Measurements from ENCODE around the gene MYH9. TPM values are rescaled to one million over a fixed set of nuclear protein-coding genes. Genes with fewer than 3 reads are reported as not detected.
"Not testable (repeated sequence)": the region's sequence is repeated elsewhere in the genome, so short reads cannot be mapped to it uniquely, and the experiment has no call there.

The MYH9 gene
- total RNA-seq, 1 donor from 2014 or later = 1,853 TPM

GRCh38 chr22:36258701-36259614 is 128.8 kb downstream of the MYH9 start:
- Mint-ChIP-seq H3K27ac (ENCODE audit: unreplicated experiment) (peak overlapping the region; percentile 61), H3K9me3 (ENCODE audit: low read depth) (no peaks in the 10 kb centered on the region), H3K27me3 (ENCODE audit: low read depth) (no peaks in the 10 kb centered on the region), H3K4me1 (ENCODE audit: low read depth) (peaks cover 39% of the 10 kb centered on the region), H3K4me3 (ENCODE audit: unreplicated experiment) (no peak overlapping the region), H3K36me3 (ENCODE audit: low read depth) (no peaks in the 10 kb centered on the region)
- no peak for TF ChIP-seq CTCF (IDR thresholded peaks at IDR 0.05)
- no peak for DNase-seq (ENCODE audit: low spot score)

- no peak for TF ChIP-seq CTCF (IDR thresholded peaks at IDR 0.05)
- Mint-ChIP-seq H3K4me1 (ENCODE audit: low read depth) (peaks cover 39% of the 10 kb centered on the region), H3K36me3 (ENCODE audit: low read depth) (no peaks in the 10 kb centered on the region), H3K4me3 (ENCODE audit: unreplicated experiment) (no peak overlapping the region), H3K27ac (ENCODE audit: unreplicated experiment) (peak overlapping the region; percentile 23), H3K27me3 (ENCODE audit: low read depth) (no peaks in the 10 kb centered on the region), H3K9me3 (ENCODE audit: low read depth) (no peaks in the 10 kb centered on the region)
- no peak for DNase-seq (ENCODE audit: low spot score)
Measured at GRCh38 chr22:36257948-36258670, 129.7 kb downstream of the MYH9 start.

DNA sequence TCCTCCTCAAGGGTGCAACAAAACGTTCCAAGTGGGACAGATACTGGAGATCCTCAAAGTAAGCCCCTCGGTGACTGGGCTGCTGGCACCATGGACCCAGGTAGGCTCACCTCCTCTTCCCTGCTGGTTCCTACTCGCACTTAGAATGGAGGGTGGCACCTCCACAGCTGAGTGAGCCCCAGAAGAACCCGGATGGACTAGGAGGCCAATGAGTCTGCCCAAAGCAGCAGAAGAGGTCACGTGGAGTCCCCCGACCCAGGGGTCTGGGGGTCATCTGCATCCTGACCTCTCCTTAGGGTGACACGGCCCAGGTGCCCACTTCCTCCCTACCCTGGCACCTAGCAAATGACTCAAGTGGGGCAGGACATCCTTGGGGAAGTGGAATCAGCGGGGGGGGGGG is 130.5 kb downstream of the MYH9 start:
- Mint-ChIP-seq H3K27ac (ENCODE audit: unreplicated experiment) (no peak overlapping the region), H3K9me3 (ENCODE audit: low read depth) (no peaks in the 10 kb centered on the region), H3K4me1 (ENCODE audit: low read depth) (peaks cover 43% of the 10 kb centered on the region), H3K36me3 (ENCODE audit: low read depth) (no peaks in the 10 kb centered on the region), H3K27me3 (ENCODE audit: low read depth) (no peaks in the 10 kb centered on the region), H3K4me3 (ENCODE audit: unreplicated experiment) (no peak overlapping the region)
- DNase-seq (ENCODE audit: low spot score) = no peak
- no peak for TF ChIP-seq CTCF (IDR thresholded peaks at IDR 0.05)

DNA sequence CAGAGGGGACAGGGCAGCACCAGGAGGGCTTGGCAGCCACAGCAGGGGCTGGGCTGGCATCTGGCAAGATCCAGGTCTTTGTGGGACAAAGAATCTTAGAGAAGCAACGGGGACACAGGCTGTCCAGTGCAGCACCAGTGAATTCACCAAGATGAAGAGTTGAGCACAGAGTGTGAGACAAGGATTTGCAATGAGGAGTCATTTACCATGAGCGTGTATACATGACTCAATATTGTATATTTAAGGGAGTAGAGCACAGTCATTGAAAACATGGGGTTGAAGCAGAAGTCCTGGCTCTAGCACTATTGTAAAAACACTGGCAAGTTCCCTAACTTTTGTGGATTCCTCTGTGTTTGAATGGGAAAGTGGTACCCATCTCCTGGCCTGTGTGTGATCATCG is 131.3 kb downstream of the MYH9 start:
- Mint-ChIP-seq H3K36me3 (ENCODE audit: low read depth) (no peaks in the 10 kb centered on the region), H3K9me3 (ENCODE audit: low read depth) (no peaks in the 10 kb centered on the region), H3K27ac (ENCODE audit: unreplicated experiment) (no peak overlapping the region), H3K27me3 (ENCODE audit: low read depth) (no peaks in the 10 kb centered on the region), H3K4me1 (ENCODE audit: low read depth) (peaks cover 48% of the 10 kb centered on the region), H3K4me3 (ENCODE audit: unreplicated experiment) (no peak overlapping the region)
- no peak for DNase-seq (ENCODE audit: low spot score)
- no peak for TF ChIP-seq CTCF (IDR thresholded peaks at IDR 0.05)

DNA sequence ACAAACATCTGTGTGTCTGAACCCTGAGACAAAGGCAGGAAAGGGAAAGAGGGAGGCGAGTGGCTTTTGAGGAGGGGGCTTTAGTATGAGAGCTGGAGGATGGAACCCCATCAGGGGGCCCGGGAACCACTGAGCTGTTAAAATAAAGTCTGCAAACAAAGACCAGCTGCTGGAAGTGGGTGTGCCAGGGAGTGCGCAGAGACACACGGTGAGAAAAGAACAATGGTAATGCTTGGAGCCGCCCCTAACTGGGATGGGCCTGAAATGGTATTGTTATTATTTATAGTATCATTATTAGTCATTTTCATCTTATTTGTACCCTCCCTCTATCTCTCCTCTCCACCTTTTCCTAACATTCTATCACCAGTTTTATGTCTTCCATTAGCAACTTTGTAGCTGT is 132.2 kb downstream of the MYH9 start:
- H3K9me3 Mint-ChIP-seq (ENCODE audit: low read depth); DNase-seq (ENCODE audit: low spot score); H3K36me3 Mint-ChIP-seq (ENCODE audit: low read depth); H3K27me3 Mint-ChIP-seq (ENCODE audit: low read depth); H3K4me3 Mint-ChIP-seq (ENCODE audit: unreplicated experiment); H3K27ac Mint-ChIP-seq (ENCODE audit: unreplicated experiment): not testable (repeated sequence)
- H3K4me1 Mint-ChIP-seq (ENCODE audit: low read depth) = peaks cover 49% of the 10 kb centered on the region
